ENCODE data around the gene RFC4.

DNA sequence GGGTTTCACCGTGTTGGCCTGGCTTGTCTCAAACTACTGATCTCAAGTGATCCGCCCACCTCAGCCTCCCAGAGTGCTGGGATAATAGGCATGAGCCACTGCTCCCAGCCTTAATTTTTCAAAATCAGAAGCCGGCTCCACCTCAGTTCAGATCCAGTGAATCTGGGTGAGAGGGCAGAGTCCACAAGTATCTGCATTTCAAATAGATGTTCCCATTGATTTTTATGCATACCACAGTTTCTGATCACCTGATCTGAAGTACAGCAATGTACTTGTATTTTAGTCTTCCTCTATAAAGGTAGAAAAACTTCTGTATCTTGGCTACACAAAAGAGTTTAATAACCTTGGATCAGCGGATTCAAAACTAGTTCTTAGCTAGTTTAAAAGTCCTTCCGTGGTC lies 27.1 kb downstream of the RFC4 start:
- TF ChIP-seq, protein P1, sequence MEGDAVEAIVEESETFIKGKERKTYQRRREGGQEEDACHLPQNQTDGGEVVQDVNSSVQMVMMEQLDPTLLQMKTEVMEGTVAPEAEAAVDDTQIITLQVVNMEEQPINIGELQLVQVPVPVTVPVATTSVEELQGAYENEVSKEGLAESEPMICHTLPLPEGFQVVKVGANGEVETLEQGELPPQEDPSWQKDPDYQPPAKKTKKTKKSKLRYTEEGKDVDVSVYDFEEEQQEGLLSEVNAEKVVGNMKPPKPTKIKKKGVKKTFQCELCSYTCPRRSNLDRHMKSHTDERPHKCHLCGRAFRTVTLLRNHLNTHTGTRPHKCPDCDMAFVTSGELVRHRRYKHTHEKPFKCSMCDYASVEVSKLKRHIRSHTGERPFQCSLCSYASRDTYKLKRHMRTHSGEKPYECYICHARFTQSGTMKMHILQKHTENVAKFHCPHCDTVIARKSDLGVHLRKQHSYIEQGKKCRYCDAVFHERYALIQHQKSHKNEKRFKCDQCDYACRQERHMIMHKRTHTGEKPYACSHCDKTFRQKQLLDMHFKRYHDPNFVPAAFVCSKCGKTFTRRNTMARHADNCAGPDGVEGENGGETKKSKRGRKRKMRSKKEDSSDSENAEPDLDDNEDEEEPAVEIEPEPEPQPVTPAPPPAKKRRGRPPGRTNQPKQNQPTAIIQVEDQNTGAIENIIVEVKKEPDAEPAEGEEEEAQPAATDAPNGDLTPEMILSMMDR (IDR thresholded peaks at IDR 0.05; ENCODE audit: control extremely low read depth in 1 of 3, insufficient read depth in 1 of 3, low read depth in 1 of 3, low read length in 3 of 3): no peak
- no peak for TF ChIP-seq TEAD4 (IDR thresholded peaks at IDR 0.05; ENCODE audit: low read depth, low read length)
- TF ChIP-seq JUN (IDR thresholded peaks at IDR 0.05; ENCODE audit: low read depth, low read length): no peak
- TF ChIP-seq RNF2 (IDR thresholded peaks at IDR 0.05; ENCODE audit: borderline replicate concordance, low read depth, low read length, missing control alignments, poor library complexity, severe bottlenecking): no peak
- no peak for TF ChIP-seq POLR2A (IDR thresholded peaks at IDR 0.05; ENCODE audit: control extremely low read depth in 1 of 2, low read depth in 2 of 2, low read length in 2 of 2)
- no peak for TF ChIP-seq CHD2 (IDR thresholded peaks at IDR 0.05; ENCODE audit: low read length)
- TF ChIP-seq CBX5 (IDR thresholded peaks at IDR 0.05; ENCODE audit: low read depth, low read length): no peak
- TF ChIP-seq, protein P2, sequence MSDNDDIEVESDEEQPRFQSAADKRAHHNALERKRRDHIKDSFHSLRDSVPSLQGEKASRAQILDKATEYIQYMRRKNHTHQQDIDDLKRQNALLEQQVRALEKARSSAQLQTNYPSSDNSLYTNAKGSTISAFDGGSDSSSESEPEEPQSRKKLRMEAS (IDR thresholded peaks at IDR 0.05): no peak
- no peak for TF ChIP-seq RXRA (IDR thresholded peaks at IDR 0.05; ENCODE audit: insufficient read depth, low read depth, low read length)
- TF ChIP-seq EZH2 (IDR thresholded peaks at IDR 0.05; ENCODE audit: low read depth, low read length, severe bottlenecking): no peak
- TF ChIP-seq HDAC6 (IDR thresholded peaks at IDR 0.05; ENCODE audit: low read depth, low read length): no peak
- TF ChIP-seq, protein P3, sequence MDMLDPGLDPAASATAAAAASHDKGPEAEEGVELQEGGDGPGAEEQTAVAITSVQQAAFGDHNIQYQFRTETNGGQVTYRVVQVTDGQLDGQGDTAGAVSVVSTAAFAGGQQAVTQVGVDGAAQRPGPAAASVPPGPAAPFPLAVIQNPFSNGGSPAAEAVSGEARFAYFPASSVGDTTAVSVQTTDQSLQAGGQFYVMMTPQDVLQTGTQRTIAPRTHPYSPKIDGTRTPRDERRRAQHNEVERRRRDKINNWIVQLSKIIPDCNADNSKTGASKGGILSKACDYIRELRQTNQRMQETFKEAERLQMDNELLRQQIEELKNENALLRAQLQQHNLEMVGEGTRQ (IDR thresholded peaks at IDR 0.05; ENCODE audit: low read length): no peak

All from H1 (cell line).